HG03280 (cell line): ENCODE data around the gene CD28.
"Not testable (repeated sequence)": the region's sequence is repeated elsewhere in the genome, so short reads cannot be mapped to it uniquely, and the experiment has no call there.

Experiments used
- ATAC-seq: cut with Tn5 transposase; IDR thresholded peaks from one replicate; pipeline ENCODE4 v1.9.1; 2021; ENCODE audit warnings: mild to moderate bottlenecking, moderate library complexity; ENCODE audit not compliant: unreplicated experiment

Gene CD28

GRCh38 chr2:203685789-203686420 is 20.5 kb upstream of the CD28 start:
- ATAC-seq, result no peak

DNA sequence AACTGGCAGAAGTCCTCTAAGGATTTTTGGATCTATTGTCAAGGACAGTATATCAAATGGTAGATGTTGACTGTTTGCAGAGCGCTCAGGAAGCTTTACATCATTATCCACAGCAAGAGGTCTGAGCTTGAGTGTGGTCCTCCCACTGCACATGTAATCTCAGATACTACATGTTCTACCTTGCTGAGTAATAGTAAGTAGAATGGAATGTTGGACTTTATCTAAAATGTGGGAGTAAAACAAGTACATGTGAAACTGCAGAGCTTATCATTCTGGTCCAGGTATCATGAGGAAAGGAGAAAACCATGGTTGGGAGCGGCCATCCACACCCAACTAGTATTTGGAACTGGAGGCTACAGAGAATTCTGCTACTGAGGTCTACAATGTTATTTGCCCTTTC is 19.3 kb upstream of the CD28 start:
- ATAC-seq, result no peak

DNA sequence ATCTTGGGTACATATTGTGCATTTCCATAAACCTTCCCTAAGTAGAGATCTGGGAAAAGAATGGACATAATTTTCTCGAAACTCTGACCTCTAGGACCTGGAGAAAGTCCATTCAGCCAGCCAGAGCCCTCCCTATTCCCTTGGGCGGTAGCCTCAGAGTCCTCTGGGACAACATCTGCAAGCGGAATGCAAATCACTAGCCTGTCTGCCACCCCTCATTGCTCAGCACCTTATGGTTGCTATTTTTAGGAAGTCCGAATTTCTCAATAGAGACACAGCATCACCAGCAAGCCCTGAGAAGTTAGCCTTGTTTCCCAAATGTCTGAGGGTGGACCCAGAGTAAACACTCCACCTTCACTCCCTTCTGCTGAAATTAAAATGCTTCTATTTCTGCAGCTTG is 17.6 kb upstream of the CD28 start:
- peak; percentile 57 for ATAC-seq

DNA sequence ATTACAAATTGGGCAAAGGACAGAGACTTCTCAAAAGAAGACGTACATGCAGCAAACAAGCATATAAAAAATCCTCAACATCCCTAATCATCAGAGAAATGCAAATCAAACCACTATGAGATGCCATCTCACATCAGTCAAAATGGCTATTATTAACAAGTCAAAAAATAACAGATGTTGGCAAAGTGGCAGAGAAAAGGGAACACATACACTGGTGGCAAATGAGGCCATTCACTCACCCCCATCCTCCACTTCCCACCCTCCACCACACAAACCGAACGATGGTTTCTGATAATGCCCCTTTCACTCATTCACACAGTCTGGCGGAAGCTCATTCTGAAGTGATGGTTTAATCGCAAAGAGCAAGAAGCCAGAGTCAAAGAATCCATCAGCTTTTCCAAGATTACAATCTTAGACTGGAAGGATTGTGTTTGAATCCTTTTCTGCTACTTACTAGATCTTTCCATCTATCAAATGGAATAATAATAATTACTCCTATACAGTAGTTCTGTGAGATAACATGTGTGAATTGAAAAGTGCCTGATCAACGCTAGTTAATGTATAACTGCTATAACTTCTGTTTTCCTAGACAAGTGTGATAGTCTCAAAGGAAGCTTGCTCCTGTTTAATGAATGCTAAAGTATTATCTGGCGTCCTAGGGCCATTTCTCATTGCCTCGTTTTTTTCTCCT is 16.9 kb upstream of the CD28 start:
- no peak for ATAC-seq

DNA sequence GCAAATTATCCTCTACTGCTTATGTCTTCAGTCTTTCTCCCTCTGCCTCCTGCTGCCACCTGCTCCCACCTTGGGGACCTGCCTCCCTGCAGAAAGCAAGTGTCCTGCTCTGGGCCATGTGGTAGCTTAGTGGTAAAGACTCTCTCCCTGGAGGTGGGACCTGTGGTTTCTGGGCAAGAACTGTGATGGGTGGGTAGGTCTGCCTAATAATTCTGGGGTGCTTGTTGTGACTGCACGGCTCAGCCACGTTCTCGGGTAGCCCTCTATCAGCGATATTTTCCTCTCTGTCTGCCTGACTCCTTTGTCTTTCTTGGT is 16.4 kb upstream of the CD28 start:
- ATAC-seq, result no peak

DNA sequence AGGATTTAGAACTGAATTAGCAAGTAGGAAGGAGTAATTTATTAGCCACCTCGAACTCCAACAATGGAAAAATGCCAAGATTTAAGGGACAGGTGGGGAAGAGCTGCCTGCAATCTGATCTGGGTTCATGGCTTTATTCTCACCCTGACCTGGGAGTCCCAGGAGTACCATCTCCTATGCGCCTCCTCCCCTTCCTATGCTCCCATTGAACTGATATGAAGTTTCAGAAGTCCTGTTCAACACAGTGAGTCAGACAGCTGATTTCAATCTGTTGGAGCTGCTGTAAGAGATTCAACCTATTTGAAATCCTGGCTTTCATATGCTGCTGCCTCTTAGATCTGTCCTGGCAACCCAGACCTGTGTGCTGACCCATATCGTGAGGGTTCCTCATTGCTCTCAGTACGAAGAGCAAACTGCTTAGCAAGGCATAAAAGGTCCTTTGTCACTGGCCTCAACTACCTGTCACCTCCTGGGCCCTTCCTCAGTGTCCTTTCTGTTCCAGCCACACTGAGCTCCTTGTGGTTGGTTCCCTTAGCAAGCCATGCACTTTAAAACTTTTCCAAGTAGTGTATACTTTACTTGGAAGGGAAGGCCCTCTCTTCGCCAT is 15.9 kb upstream of the CD28 start:
- ATAC-seq, result no peak

GRCh38 chr2:203691149-203691548 is 15.3 kb upstream of the CD28 start:
- ATAC-seq, result no peak

- ATAC-seq, result no peak
Measured at GRCh38 chr2:203692031-203692710, 14.3 kb upstream of the CD28 start.

DNA sequence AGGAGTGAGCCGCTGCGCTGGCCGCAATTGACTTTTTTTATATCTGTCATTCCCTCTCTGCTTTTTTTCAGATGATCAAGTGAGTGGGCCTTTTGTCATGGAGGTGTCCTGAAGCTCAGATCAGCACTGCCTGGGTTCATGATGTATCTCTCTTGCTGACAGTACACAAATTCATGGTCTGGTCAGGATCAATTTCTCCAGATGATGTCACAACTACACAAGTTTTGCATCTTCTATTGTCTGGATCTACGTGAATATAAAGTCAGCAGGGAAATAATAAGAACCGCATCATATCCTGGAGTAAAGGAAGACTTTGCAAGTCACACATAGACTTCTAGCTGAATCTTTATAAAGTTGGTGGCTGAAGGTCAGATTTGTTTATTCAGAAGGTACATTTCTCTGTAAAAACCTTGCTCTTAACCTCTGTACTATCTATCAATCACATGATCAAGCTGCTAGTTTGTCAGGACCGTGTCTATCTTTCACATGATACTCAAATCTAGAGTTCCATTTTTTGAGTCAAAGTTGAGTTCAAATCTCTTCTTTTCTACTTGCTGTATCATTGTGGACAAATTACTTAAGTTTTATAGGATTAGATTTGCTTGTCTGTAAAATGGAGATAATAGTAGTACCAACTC is 13.1 kb upstream of the CD28 start:
- no peak for ATAC-seq

- ATAC-seq, result no peak
Measured at GRCh38 chr2:203694191-203694590, 12.2 kb upstream of the CD28 start.

DNA sequence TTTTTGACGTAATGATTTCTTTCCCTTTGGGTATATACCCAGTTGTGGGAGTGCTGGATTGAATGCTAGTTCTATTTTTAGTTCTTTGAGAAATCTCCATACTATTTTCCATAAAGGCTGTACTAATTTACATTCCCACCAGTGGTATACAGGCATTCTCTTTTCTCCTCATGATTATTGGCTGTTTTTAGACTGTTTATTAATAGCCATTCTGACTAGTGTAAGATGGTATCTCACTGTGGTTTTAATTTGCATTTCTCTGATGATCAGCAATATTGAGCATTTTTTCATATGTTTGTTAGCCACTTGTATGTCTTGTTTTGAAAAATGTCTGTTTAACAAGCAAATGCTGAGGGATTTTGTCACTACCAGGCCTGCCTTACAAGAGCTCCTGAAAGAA is 9.2 kb upstream of the CD28 start:
- no peak for ATAC-seq

DNA sequence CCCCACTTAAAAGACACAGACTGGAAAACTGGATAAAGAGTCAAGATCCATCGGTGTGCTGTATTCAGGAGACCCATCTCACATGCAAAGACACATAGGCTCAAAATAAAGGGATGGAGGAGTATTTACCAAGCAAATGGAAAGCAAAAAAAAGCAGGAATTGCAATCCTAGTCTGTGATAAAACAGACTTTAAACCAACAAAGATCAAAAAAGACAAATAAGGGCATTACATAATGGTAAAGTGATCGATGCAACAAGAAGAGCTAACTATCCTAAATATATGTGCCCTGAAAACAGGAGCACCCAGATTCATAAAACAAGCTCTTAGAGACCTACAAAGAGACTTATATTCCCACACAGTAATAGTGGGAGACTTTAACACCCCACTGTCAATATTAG is 8.7 kb upstream of the CD28 start:
- not testable (repeated sequence) for ATAC-seq

DNA sequence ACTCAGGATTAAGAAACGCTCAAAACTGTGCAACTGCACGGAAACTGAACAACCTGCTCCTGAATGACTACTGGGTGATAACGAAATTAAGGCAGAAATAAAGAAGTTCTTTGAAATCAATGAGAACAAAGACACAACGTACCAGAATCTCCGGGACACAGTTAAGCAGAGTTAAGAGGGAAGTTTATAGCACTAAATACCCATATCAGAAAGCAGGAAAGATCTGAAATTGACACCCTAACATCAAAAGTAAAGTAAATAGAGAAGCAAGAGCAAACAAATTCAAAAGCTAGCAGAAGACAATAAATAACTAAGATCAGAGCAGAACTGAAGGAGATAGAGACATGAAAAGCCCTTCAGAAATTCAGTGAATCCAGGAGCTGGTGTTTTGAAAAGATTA is 8.0 kb upstream of the CD28 start:
- ATAC-seq, result not testable (repeated sequence)

GRCh38 chr2:203704430-203704829 is 2.0 kb upstream of the CD28 start:
- ATAC-seq, result no peak

DNA sequence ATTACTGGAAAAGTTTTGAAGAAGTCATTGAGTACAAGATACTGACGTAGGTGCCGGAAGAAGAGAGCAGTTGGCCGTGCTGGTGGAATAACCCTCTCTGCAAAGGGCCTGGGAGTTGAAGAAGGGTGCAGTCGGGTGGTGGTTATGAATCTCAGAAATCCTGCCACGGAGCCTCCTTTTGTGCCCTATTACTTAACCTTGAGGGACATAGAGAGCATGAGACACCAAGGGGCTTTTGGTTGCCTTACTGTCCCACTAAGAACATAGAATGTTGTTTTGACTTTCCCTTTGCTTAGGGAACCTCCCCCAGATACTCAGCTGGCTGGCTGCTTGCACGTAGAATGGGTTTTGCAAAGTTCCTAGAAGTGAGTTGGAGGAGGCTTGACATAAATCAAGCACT is 1.3 kb upstream of the CD28 start:
- no peak for ATAC-seq

DNA sequence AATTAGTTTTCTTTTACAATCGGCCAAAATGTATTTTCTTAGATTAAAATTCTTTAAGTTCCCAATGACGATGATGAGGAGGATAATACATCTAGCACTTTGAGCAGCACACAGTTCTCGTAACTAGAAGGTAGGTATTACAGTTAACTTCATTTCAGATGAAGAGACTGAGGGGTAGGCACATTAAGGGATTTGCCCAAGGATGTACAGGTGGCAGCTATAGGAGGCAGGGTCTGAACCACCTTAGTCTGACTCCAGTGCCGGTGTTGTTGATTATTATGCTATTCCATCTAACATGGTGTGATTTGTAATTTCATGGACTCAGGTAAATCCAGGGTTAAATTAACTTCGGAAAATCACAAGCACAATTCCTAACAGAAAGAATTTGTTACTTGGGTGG is 1.1 kb downstream of the CD28 start:
- no peak for ATAC-seq

DNA sequence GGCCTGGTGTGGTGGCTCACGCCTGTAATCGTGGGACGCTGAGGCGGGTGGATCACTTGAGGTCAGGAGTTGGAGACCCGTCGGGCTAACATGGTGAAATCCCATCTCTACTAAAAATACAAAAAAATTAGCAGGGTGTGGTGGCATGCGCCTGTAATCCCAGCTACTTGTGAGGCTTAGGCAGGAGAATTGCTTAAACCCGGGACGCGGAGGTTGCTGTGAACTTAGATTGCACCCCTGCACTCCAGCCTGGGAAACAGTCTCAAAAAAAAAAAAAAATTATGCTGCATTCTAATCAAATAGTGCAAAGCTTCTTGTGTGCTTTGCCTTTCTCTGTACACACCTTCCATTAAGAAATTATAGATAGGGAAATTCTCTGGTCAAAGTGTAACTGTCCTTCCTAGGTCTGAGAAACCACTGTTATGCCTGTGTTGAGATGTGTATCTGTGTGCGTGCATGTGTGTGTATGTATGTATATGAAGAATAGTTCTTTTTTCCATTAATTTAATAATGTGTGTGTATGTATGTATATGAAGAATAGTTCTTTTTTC is 2.5 kb downstream of the CD28 start:
- no peak for ATAC-seq

DNA sequence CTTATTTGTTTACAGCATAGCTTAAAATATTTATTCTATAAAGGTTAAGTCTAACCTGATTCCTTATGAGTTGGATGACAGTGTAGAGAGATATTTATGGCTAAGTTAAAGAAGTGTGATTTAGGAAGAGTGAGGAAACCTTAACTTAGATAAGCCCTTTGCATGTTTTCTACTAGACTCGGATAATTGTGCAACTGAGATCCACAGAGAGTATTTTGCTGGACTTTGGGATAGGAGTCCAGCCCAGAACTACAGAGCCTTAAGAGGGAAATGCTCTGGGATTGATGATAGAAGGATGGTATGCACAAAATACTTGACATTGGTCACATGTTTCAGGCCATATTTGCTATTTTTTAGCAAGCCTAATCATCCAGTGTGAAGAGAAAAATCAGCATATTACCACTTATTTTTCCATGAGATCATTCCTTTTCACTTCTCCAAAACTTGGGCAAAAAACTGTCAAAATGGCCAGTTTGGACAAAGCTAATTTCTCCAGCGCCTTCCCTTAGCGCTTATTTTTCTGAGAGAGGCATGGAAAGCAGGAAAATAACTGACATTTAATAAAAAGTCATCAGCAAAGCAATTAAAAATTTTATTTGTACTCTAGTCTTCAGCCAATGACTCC is 3.1 kb downstream of the CD28 start:
- no peak for ATAC-seq

DNA sequence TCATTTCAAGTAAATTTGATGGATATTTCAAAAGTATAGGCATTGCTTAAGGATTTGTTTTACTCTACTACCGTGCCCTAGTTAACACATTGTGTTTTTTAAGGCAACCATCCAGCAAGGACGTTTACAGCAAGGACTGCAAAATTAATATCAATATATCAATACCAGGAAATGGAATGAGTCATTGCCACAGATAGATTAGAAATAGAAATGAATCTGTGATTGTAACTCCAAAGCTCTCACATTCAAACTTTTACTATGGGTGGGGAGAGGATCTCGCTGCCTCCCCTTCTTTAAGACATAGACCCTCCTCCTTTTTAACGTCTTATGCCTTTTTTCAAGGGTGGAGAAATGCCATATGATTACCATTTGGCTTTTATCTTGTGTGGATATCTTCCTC is 3.8 kb downstream of the CD28 start:
- ATAC-seq, result no peak

DNA sequence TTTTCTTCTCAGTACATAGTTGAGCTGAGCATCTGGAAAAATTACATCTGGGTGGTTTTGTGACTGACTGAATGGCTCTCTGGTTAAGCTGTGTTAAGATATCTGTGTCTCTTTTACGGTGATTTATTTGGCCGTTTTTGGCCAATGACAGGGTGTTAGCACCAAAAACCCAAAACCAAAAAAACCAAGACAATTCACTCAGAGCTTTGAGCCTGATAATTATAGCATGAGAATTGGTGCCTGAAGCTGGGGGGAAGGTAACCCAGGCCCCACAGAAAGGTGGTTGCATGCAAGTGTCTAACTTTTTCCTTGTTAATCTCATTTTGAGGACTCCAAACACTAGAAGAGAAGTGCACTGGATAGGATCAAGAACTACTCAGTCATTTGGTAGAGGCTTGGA is 4.5 kb downstream of the CD28 start:
- ATAC-seq, result no peak

GRCh38 chr2:203711399-203711798 is 5.0 kb downstream of the CD28 start:
- ATAC-seq, result no peak
